Endothelial cell of umbilical vein (primary cell): ENCODE data around the gene TTC33. TPM values are rescaled to one million over a fixed set of nuclear protein-coding genes. Genes with fewer than 3 reads are reported as not detected.
"Not testable (repeated sequence)": the region's sequence is repeated elsewhere in the genome, so short reads cannot be mapped to it uniquely, and the experiment has no call there.

ENCODE experiments used
- BruUV-seq: library from RNA; stranded (reverse); fragments of 400-500 nt; replicated peaks from 2 replicates; lab custom pipeline; 2021; lab: Mats Ljungman, UMichigan
- CTCF ChIA-PET: fragments of 300-600, 350-600 bp; sonication (Branson Sonifier 250); formaldehyde crosslinking; loops from one replicate; lab custom pipeline; 2021; ENCODE audit warnings: antibody characterized with exemption, inconsistent platforms; lab: Charles Lee
- POLR2A ChIA-PET: fragments of 300-600, 350-600 bp; sonication (Branson Sonifier 250); formaldehyde crosslinking; loops from one replicate; lab custom pipeline; 2021; ENCODE audit warnings: antibody characterized with exemption, inconsistent platforms; lab: Charles Lee
- DNase-seq: peaks from one replicate; pipeline ENCODE4 v3.0.0-alpha.2; 2011; ENCODE audit warnings: low read depth, low spot score
- FAIRE-seq: peaks from 2 replicates; lab custom pipeline; 2011; peaks lifted over from hg19 to GRCh38; lab: Jason Lieb, UNC
- H2AFZ ChIP-seq: 2 replicates; pipeline ENCODE4 v1.6.0; 2012; ENCODE audit warnings: low read depth, low read length, control low read depth, inconsistent platforms
- H3K27ac ChIP-seq: 2 replicates; pipeline ENCODE4 v1.5.1; 2011; ENCODE audit warnings: low read depth, mild to moderate bottlenecking, control low read depth, low read length, moderate library complexity; ENCODE audit not compliant: insufficient read depth
- H3K27me3 ChIP-seq, 2 experiments: 2 replicates each; pipeline versions ENCODE4 v1.6.0 to v1.6.1; 2011; ENCODE audit warnings: low read length in 2 of 2, mixed read lengths in 1 of 2; ENCODE audit not compliant: control insufficient read depth in 2 of 2, insufficient read depth in 2 of 2
- H3K36me3 ChIP-seq, 2 experiments: 2 replicates in 1 of 2; 3 replicates in 1 of 2; pipeline ENCODE4 v1.5.1; 2011; ENCODE audit warnings: low read length in 2 of 2, mild to moderate bottlenecking in 1 of 2, moderate library complexity in 1 of 2; ENCODE audit not compliant: control insufficient read depth in 2 of 2, insufficient read depth in 2 of 2; ENCODE audit errors: extremely low read depth in 1 of 2
- H3K4me1 ChIP-seq: 3 replicates; pipeline ENCODE4 v1.5.1; 2011; ENCODE audit warnings: mild to moderate bottlenecking, low read length; ENCODE audit not compliant: control insufficient read depth, insufficient read depth; ENCODE audit errors: extremely low read depth
- H3K4me2 ChIP-seq: 2 replicates; pipeline ENCODE4 v1.6.1; 2011; ENCODE audit warnings: low read length, control low read depth, mixed read lengths; ENCODE audit not compliant: insufficient read depth
- H3K4me3 ChIP-seq, 3 experiments: fragments of 200-600 bp in 1 of 3; sonication (generic), shearing (Covaris generic) in 1 of 3; replicated peaks in 1 of 3; 2 replicates each; pipeline ENCODE4 v1.5.1; 2011 to 2016; ENCODE audit warnings: control low read depth in 3 of 3, low read length in 3 of 3, mild to moderate bottlenecking in 2 of 3, inconsistent platforms in 1 of 3, low read depth in 1 of 3, moderate library complexity in 1 of 3; ENCODE audit not compliant: insufficient read depth in 1 of 3
- H3K79me2 ChIP-seq: 2 replicates; pipeline ENCODE4 v1.6.0; 2012; ENCODE audit warnings: low read length, inconsistent platforms; ENCODE audit not compliant: control insufficient read depth, insufficient read depth
- H3K9ac ChIP-seq: replicated peaks from 2 replicates; pipeline ENCODE3; 2011; ENCODE audit warnings: low read length, control low read depth; ENCODE audit not compliant: insufficient read depth; ENCODE audit errors: extremely low read depth
- H3K9me1 ChIP-seq: replicated peaks from 3 replicates; pipeline ENCODE4 v1.6.0; 2011; ENCODE audit warnings: mild to moderate bottlenecking, low read length; ENCODE audit not compliant: control insufficient read depth, insufficient read depth; ENCODE audit errors: extremely low read depth
- H3K9me3 ChIP-seq: replicated peaks from 2 replicates; pipeline ENCODE4 v1.5.1; 2012; ENCODE audit warnings: low read length, inconsistent platforms; ENCODE audit not compliant: control insufficient read depth, insufficient read depth
- H4K20me1 ChIP-seq: replicated peaks from 2 replicates; pipeline ENCODE3; 2011; ENCODE audit warnings: mild to moderate bottlenecking, low read length; ENCODE audit not compliant: control insufficient read depth, insufficient read depth; ENCODE audit errors: extremely low read depth
- EZH2 ChIP-seq: IDR thresholded peaks from 2 replicates; pipeline ENCODE4 v1.6.1; 2012; ENCODE audit warnings: borderline replicate concordance, low read depth, mild to moderate bottlenecking, moderate library complexity, low read length, inconsistent platforms; ENCODE audit not compliant: severe bottlenecking
- dilution Hi-C: fragments of 300-500 bp; cut with MboI; formaldehyde crosslinking; loops from one replicate; pipeline ENCODE4 v1.15.0; 2019; ENCODE audit warnings: low sequenced_read_pairs; ENCODE audit not compliant: extremely low pct_ligation_motif_present
- intact Hi-C: fragments of 100-400 bp; cut with micrococcal nuclease; formaldehyde crosslinking; loops from one replicate; pipeline ENCODE4 v1.10.0; 2022
- polyA plus RNA-seq, 4 experiments: library from polyadenylated mRNA; depleted of rRNA in 3 of 4; stranded (reverse) in 3 of 4; unstranded in 1 of 4; fragments of >200 nt; gene quantifications; 2 replicates each; pipeline versions ENCODE4 v1.2.1 to v1.2.3, GENCODE V29; 2011 to 2012; ENCODE audit warnings: missing spikeins in 1 of 4
- total RNA-seq: library from RNA; stranded (reverse); gene quantifications from 2 replicates; pipeline ENCODE4 v1.2.3, GENCODE V29; 2021

TTC33 gene
- total and polyA plus RNA-seq, 2 donors (not counting 3 experiments of a cell fraction or from before 2014, with no cell fraction given) = 2.2 to 11.7 TPM

DNA sequence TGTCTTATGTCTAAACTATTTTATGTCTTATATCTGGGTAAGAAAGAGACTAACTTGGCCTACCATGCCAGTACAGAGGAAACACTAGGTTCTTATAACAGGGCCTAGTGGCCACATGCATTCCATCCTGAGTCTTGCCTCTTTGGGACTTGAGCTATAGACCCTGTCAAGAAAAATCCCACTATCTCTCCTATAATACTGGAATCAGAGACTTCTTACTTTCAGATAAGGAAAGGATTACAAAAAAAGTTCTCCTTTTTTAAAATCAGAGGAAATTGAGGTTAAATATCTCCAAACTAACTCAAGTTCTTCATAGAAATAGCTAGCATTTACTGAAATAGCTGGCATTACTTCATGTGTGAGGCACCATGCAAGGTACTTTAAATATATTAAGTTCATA is 41.8 kb downstream of the TTC33 start:
- H3K9me1 ChIP-seq = no peaks in the 10 kb centered on the region
- ChIA-PET POLR2A (no interaction called here), CTCF (interaction anchor here (0.8 to 3.0 kb wide), 6 partner anchors 18 to 1000 kb away, joined by 3 to 19 read pairs (median 4); no protein-coding TSS in a partner anchor)
- H2AFZ ChIP-seq = no peak overlapping the region
- no peaks in the 10 kb centered on the region for H3K27me3 ChIP-seq
- dilution Hi-C loops = no loop called here
- DNase-seq = no peak
- no peak overlapping the region for H3K4me3 ChIP-seq
- H3K36me3 ChIP-seq = no peaks in the 10 kb centered on the region
- intact Hi-C loops = no loop called here
- peaks cover 7% of the 10 kb centered on the region for H3K4me1 ChIP-seq
- H4K20me1 ChIP-seq = no peaks in the 10 kb centered on the region
- no peak overlapping the region for H3K9ac ChIP-seq
- no peaks in the 10 kb centered on the region for H3K9me3 ChIP-seq
- no peaks in the 10 kb centered on the region for H3K79me2 ChIP-seq
- no peak for TF ChIP-seq EZH2
- no peak for FAIRE-seq
- no peak overlapping the region for H3K27ac ChIP-seq
- no peak overlapping the region for H3K4me2 ChIP-seq
- no TSS peak for BruUV-seq

DNA sequence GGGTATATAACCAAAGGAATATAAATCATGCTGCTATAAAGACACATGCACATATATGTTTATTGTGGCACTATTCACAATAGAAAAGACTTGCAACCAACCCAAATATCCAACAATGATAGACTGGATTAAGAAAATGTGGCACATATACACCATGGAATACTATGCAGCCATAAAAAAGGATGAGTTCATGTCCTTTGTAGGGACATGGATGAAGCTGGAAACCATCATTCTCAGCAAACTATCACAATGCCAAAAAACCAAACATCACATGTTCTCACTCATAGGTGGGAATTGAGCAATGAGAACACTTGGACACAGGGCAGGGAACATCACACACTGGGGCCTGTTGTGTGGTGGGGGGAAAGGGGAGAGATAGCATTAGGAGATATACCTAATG is 45.2 kb downstream of the TTC33 start:
- CTCF ChIA-PET, H3K36me3 ChIP-seq, H2AFZ ChIP-seq, H3K4me3 ChIP-seq, H3K27me3 ChIP-seq, FAIRE-seq, H3K79me2 ChIP-seq, H3K9me3 ChIP-seq, intact Hi-C loops, BruUV-seq, H3K9ac ChIP-seq, H3K4me1 ChIP-seq, H3K4me2 ChIP-seq, POLR2A ChIA-PET, H3K27ac ChIP-seq, dilution Hi-C loops, DNase-seq, H3K9me1 ChIP-seq, H4K20me1 ChIP-seq: not testable (repeated sequence)

GRCh38 chr5:40705484-40705883 is 50.3 kb downstream of the TTC33 start:
- H3K9ac ChIP-seq, FAIRE-seq, H3K79me2 ChIP-seq, DNase-seq, H2AFZ ChIP-seq, H3K4me3 ChIP-seq, dilution Hi-C loops, H3K4me1 ChIP-seq, POLR2A ChIA-PET, H3K27ac ChIP-seq, H4K20me1 ChIP-seq, H3K9me3 ChIP-seq, BruUV-seq, H3K27me3 ChIP-seq, H3K36me3 ChIP-seq, H3K9me1 ChIP-seq, H3K4me2 ChIP-seq, intact Hi-C loops: not testable (repeated sequence)
- CTCF ChIA-PET = interaction anchor here (1.0 kb wide), 1 partner anchor 14 kb away, joined by 3 read pairs; no protein-coding TSS in a partner anchor

DNA sequence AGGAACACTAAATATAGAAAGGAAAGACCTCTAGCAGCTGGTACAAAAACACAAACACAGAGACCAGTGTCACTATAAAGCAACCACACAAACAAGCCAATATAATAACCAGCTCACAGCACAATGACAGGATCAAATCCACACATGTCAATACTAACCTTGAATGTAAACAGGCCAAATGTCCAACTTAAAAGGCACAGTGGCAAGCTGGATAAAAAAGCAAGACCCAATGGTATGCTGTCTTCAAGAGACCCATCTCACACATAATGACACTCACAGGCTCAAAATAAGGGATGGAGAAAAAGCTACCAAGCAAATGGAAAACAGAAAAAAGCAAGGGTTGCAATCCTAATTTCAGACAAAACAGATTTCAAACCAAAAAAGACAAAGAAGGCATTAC is 53.7 kb downstream of the TTC33 start:
- H3K4me3 ChIP-seq, dilution Hi-C loops, H3K9me3 ChIP-seq, H3K27ac ChIP-seq, H3K9me1 ChIP-seq, intact Hi-C loops, H3K4me1 ChIP-seq, FAIRE-seq, DNase-seq, BruUV-seq, CTCF ChIA-PET, H3K79me2 ChIP-seq, H3K4me2 ChIP-seq, H3K27me3 ChIP-seq, H4K20me1 ChIP-seq, H3K9ac ChIP-seq, H2AFZ ChIP-seq, H3K36me3 ChIP-seq: not testable (repeated sequence)
- POLR2A ChIA-PET = interaction anchor here (0.6 kb wide), 1 partner anchor 18 kb away, joined by 3 read pairs; no protein-coding TSS in a partner anchor
